ENCODE results near the gene PAXIP1.

The PAXIP1 gene

DNA sequence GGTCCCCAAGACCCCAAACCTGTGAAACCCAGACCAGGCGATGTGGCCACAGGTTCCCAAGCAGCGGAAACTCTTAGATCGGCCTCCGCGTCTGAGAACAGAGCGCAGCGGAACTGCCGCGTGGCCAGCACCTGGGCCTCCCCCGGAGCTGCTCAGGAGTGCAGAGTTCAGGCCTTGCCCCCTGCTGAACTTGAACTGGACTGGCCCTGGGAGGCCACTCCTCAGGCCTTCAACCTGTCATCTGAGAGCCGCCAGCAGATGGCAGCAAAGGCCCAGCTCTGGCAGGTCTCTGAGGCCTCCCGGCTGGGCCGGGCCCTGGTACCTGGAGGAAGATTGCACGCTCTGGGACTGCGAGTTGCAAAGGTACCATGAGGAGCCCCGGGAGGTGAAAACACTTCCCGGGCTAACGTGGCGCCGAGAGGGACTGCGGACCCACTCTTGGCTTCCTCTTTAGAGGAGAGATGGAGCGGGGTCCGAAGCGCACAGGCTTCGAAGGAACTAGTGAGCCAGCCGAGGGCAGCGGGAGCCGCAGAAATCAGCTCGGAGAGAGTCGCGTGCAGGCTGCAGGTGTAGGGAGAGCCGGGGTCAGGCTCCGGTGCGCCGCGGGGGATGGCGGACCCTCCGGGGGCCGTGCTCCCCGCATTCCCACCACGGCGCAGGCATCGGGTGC is 89.2 kb downstream of the PAXIP1 start:
- in situ Hi-C loops (cut with MboI; ENCODE audit: low sequenced_read_pairs): loop anchor here (25.0 kb wide), 1 partner anchor 424 kb away; no protein-coding TSS in a partner anchor

DNA sequence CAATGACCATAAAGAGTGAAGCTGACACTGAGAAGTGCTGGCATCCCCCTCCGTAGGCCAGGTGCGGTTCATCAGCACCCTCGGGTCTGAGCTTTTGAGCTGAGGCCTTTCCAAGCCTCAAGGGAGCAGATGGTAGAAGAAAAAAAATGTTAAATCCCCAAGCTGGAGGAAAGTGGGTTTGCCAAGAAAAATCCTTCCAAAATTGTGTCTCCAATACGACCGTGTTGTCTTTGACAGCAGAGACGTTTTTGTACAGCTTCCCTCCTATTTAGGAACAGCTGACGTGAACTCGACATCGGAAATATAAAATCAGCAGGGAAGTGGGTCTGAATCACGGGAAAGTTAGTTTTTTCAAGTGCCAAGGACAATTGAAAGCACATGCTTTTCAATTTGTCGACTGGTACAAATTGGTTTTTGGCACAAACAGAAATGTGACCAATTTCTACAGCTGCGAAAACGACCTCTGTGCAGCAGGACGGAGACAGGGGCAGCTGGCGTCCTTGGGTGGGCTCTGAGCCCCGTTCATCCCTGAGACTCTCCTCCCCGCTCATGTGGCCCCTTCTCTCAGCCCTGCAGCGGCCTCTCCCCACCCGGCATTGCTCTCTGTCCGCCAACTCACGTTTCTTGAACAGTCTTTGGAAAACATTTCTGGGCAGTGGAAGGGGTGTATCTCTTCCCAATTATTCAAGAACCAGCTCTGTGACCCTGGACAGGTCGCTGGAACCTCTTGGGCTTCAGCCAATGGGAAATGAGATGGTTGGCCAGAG is 89.9 kb downstream of the PAXIP1 start:
- in situ Hi-C loops (cut with MboI; ENCODE audit: low sequenced_read_pairs): loop anchor here (25.0 kb wide), 1 partner anchor 424 kb away; no protein-coding TSS in a partner anchor

DNA sequence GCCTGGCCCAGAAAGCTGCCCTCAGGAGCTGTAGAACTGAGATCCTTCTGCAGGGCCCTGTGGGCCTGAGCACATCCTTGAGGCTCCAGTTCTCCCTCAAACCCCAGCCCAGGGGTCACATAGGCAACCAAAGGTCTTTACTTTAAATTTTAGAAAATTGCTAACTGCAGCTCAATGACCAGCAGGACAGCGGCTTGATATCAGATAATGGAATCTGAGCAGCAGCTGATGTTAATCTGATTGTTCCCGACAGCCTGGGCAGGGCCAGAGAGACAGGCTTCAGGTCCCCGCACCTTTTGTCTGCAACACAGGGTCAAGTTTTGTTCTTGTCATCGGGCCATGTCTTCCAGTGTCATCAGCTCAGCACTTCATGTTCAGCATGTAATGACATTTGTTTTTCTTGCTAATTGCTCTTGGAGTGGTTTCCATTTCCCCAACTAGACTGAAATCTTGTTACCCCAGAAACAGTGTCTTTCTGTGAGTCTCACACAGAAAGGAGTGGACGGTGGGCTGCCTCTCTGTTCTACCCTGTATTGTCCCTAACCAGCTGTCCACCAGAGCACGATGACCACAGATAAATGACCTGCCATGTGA is 91.0 kb downstream of the PAXIP1 start:
- in situ Hi-C loops (cut with MboI; ENCODE audit: low sequenced_read_pairs): loop anchor here (25.0 kb wide), 1 partner anchor 425 kb away; no protein-coding TSS in a partner anchor

DNA sequence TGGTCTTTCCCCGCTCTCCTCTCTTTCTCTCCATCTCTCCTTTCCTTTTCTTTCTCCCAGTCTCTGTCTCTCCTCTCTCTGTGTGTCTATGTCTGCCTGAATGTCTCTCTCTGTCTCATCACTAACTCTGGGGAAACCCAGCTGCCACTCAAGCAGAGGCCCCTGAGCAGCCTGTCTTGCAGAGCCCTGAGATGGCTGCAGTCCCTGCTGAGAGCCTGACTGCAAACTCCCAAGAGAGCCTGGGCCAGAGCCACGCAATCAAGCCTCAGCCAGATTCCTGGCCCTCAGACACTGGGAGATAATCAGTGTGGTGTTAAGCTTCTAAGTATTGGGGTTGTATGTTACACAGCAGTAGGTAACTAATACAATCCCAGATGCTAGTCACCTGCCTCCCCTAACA is 91.5 kb downstream of the PAXIP1 start:
- in situ Hi-C loops (cut with MboI; ENCODE audit: low sequenced_read_pairs): loop anchor here (25.0 kb wide), 1 partner anchor 426 kb away; no protein-coding TSS in a partner anchor

DNA sequence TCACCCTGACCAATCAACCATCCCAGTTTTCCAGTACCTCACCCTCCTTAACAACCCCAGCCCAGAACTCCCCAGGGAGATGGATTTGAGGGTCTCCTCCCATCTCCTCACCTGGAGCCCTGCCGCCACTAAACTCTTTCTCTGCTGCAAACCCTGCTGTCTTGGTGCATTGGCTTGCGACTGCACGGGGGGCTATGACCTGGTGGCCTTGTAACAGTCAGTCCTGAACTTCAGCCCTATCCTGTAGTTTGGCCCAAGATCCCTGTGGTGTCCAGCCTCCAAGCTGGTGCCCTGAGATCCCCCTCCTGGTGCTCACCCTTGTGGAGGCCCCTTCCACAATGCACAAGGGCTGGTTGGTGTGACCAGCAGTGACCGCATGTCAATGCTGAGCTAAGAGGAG is 91.9 kb downstream of the PAXIP1 start:
- in situ Hi-C loops (cut with MboI; ENCODE audit: low sequenced_read_pairs): loop anchor here (25.0 kb wide), 1 partner anchor 426 kb away; no protein-coding TSS in a partner anchor

DNA sequence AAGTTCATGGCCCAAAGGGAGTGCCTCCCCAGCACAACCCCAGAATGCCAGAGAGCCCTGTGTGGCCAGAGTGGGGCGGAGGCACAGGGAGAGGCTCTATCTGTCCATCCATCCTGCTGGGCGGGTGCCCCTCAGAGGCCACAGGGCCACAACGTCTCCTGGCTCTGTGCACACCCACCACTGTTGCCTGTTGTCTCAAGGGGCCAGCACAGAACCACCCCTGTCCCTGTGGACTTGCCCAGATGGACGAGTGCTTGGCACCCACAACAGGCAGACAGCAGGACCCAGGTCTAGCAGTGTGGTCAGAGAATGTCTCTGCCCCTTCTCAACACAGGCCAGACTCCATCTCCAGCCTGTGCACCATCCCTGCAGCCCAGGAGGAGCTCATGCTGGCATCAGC is 92.8 kb downstream of the PAXIP1 start:
- in situ Hi-C loops (cut with MboI; ENCODE audit: low sequenced_read_pairs): loop anchor here (25.0 kb wide), 1 partner anchor 427 kb away; no protein-coding TSS in a partner anchor

DNA sequence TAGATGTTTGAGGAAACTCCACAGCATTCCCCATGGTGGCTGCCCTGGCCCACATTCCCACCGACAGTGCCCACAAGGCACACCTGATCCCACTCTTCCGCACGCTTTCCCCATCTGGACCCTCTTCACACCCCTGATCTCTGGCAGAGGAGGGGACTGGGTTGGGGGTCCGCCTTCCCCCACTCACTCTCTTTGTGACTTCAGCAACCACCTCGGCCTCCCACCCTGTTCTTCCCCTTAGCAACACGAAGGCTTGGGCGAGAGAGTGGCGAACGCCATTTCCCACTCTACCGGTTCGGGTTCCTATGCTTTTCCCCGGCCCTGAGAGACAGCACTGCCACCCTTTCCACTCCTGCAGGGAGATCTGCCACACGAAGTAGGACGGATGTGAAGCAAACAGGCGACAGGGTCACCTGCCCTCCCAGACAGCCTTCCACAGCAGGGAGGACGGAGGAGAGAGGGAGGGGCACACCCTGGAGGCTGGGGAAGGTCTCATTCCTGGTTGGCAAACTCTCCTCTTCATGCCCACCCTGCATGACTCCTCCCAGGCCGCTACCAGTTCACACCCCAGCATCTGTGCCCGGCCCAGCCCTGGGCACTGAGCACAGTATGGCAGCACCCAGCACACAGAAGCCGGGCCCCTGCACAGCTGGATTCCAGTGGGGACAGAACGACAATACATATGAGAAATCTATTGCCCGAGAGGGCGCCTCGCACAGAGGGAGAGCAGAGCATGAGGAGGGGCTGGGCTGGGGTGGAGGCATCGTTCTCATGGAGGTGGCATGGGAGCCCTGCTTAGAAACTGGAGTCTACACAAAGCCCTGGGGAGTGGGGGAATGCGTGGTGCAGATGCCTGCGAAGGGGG is 93.5 kb downstream of the PAXIP1 start:
- in situ Hi-C loops (cut with MboI; ENCODE audit: low sequenced_read_pairs): loop anchor here (25.0 kb wide), 1 partner anchor 428 kb away; no protein-coding TSS in a partner anchor

DNA sequence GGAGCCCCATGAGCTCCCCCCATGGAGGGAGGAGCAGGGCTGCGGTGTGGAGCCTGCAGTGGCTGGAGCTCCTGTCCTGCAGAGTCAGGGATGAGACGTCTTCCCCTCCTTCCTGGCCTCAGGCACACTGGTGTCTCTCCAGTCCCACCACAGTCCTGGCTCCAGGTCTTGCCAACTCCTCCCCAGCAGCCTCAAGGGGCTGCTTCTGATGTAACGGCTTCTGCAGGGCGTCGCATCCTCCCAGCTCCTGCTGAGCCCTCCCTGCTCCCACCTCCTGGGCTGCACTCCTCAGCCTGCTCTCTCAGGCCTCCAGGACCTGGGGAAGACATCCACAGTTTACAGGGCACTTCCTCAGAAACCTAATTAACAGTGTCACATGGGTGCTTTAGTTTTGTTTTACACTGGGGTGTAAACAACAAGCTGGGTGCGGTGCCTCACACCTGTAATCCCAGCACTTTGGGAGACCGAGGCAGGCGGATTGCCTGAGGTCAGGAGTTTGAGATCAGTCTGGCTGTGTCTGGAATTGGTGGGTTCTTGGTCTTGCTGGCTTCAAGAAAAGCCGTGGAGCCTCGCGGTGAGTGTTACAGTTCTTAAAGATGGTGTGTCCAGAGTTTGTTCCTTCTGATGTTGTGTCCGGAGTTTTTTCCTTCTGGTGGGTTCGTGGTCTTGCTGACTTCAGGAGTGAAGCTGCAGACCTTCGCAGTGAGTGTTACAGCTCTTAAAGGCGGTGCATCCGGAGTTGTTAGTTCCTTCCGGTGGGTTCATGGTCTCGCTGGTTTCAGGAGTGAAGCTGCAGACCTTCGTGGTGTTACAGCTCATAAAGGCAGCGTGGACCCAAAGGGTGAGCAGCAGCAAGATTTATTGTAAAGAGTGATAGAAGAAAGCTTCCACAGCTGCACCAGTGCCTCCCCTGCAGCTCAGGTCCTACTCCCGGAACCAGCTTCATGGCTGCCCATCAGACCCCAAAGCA is 95.0 kb downstream of the PAXIP1 start:
- in situ Hi-C loops (cut with MboI; ENCODE audit: low sequenced_read_pairs): loop anchor here (25.0 kb wide), 1 partner anchor 429 kb away; no protein-coding TSS in a partner anchor

DNA sequence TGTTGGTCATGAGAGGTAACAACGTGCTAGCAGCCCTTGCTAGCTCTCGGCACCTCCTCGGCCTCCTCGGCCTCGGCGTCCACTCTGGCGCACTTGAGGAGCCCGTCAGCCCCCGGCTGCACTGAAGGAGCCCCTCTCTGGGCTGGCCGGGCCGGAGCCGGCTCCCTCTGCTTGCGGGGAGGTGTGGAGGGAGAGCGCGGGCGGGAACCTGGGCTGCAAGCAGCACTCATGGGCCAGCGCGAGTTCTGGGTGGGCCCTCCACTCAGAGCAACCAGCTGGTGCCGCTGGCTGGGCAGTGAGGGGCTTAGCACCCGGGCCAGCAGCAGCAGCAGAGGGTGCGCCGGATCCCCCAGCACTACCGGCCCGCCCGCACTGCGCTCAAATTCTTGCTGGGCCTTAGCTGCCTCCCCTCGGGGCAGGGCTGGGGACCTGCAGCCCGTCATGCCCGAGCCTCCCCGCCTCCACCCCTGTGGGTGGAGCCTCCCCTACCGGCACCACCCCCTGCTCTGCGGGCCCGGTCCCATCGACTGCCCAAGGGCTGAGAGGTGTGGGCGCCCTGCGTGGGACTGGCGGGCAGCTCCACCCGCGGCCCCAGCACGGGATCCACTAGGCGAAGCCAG is 96.1 kb downstream of the PAXIP1 start:
- in situ Hi-C loops (cut with MboI; ENCODE audit: low sequenced_read_pairs): loop anchor here (25.0 kb wide), 1 partner anchor 430 kb away; no protein-coding TSS in a partner anchor

DNA sequence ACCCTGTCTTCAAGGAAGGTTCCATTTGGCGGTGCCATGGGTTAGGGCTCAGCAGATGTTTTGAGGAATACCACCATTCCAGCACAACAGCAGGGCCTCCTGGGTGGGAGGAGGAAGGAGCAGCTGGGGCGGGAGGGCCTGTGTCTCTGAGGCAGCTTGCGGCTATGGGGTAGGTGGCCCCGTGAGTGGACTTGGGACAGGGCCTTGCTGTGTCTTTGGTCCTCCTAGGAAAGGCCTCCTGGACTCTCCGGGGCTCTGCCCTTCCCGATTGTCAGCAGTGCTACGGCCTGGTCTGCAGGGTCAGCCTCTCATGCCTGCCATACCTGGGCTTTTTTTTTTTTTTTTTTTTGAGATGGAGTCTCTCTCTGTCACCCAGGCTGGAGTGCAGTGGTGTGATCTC is 96.7 kb downstream of the PAXIP1 start:
- in situ Hi-C loops (cut with MboI; ENCODE audit: low sequenced_read_pairs): loop anchor here (25.0 kb wide), 1 partner anchor 431 kb away; no protein-coding TSS in a partner anchor

DNA sequence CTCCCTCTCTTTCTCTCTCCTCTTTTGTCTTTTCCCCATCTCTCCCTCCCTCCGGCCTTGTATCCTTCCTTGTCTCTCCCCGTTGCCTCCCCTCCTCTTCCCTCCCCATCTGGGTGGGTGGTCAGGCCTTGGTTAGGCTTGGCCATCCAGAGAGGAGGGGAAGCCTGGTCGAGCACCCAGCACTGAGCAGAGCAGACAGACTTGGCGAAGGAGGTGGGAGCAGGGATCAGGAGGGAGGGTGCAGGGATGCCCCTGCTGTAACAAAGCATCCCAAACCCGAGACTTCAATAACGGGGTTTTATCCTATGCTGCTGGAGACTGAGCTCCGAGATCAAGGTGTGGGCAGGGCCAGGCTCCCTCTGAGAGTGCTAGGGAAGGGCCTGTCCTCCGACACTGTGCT is 97.3 kb downstream of the PAXIP1 start:
- in situ Hi-C loops (cut with MboI; ENCODE audit: low sequenced_read_pairs): loop anchor here (25.0 kb wide), 1 partner anchor 432 kb away; no protein-coding TSS in a partner anchor

DNA sequence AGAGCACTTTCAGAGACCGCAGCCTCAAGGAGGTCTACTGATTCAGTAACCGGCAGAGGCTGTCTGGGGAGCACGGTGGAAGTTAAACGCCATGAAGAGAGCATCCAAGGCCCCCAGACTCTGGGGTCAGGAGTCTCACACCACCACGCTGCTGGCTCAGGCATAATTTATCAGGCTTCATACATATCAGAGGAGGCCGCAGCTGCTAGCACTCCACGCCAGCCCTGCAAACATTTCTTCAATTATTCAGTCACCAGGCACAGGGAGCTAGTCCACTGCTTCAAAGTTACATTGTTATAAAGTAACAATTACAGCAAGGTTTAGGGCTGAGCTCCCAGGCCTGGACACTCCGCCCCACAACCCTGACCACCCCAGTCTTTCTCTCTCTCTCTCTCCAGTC is 97.8 kb downstream of the PAXIP1 start:
- in situ Hi-C loops (cut with MboI; ENCODE audit: low sequenced_read_pairs): loop anchor here (25.0 kb wide), 1 partner anchor 432 kb away; no protein-coding TSS in a partner anchor

DNA sequence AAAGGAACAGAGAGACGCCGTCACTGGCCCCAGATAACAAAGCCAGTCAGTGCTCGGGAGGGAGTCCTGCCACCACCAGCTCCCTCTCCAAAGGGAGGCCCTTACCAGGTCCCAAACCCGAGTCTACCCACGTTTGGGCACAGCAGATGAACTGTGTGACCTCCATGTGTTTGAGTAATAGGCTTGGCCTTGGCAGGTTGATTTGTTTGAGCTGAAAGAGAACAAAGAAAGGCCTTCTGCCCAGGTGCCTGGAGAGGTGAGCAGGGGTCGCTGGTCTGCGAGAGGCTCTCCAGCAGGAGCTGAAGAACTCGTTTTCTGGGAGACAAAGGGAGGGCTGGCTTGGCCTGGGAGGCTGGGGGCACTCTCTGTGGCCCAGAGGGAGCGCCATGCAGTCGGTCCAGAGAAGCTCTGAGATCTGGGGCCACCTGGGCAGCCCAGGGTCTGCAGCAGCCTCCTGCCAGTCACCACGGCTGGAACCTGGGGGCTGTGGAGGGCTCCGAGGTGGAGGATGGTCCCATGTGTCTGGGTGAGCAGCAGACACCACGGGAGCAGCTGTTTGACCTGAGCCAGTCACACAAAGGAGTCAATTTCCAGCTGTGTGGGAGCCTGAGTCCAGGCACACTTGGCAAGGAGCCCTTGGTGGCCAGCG is 99.7 kb downstream of the PAXIP1 start:
- in situ Hi-C loops (cut with MboI; ENCODE audit: low sequenced_read_pairs): loop anchor here (25.0 kb wide), 1 partner anchor 434 kb away; no protein-coding TSS in a partner anchor

DNA sequence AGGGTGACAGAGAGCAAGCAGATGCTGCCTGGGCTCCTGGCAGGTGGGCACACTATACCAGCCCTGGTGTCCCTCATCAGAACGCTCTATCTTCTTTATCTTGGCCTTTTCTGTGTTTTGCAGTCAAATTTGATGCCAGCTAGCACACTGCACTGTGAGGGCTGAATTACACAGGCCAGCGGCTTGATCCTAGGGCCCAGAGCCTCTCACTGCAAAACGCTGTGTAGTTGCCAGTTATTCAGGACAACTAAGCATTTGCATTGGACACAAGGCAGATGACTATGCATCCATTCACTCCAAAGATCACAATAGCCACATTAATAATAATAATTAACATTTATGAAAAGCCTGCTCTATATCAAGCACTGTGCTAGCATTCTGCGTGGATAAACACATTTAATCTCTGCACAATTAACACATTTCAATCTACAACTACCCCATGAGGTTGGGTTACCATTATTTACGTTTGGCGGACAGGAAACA is 100.3 kb downstream of the PAXIP1 start:
- in situ Hi-C loops (cut with MboI; ENCODE audit: low sequenced_read_pairs): loop anchor here (25.0 kb wide), 1 partner anchor 435 kb away; no protein-coding TSS in a partner anchor

DNA sequence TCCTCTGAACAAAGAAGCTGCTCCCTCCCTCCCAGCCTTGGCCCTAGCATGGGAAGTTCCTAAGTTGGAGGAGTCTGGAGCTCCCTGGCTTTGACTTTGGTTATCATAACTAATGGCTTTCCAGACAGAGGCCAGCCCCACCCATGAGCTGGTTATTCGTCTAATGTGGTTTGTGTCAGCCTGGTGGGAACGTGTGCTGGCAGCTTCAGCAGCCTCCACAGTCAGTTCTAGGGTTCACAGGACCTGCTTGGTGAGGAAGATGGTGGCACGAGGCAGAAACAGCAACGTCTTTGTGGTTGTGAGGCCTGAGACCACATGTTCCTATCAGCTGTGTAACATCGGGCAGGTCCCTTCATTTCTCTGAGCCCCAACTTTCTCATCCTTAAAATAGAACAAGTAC is 103.1 kb downstream of the PAXIP1 start:
- in situ Hi-C loops (cut with MboI; ENCODE audit: low sequenced_read_pairs): loop anchor here (25.0 kb wide), 1 partner anchor 437 kb away; no protein-coding TSS in a partner anchor

DNA sequence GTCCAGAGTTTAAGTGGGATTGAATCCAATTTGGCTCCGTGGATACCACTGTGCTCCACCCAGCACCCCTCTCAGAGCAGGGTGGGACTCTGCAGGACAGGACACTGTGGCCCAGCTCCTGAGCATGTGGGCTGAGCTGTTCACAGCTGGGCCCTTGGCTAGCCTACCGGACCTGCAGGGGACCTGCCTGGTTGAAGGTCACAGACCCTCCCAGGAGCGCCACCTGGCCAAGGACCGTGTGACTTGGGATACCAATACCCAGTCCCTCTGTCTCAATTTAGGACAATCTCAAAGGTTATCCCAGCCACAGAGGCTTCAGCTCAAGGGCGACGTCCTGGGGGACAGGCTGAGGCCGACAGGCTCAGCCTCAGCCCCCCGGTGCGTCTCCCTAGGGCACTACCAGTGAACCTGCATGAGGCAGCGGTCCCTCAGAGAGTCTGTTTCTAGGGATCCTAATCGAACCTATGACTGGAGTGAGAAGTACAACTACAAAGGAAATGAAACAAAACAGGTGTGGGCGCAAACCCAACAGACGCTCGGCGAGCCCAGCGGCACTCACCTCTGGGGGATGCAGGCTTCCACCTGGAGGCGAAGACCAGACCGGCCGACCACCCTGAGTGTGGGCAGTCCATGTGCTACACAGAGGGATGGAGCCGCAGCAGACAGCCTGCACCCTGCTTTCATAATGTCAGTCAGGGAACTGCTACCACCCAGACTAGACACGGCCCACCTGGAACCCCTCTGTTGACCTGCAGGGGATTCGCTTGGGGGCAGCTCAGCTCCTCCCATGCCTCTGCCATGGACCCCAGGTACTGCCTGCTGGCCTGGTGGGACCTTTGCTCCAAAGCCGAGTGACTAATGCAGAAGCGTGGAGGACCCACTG is 103.7 kb downstream of the PAXIP1 start:
- in situ Hi-C loops (cut with MboI; ENCODE audit: low sequenced_read_pairs): no loop called here

DNA sequence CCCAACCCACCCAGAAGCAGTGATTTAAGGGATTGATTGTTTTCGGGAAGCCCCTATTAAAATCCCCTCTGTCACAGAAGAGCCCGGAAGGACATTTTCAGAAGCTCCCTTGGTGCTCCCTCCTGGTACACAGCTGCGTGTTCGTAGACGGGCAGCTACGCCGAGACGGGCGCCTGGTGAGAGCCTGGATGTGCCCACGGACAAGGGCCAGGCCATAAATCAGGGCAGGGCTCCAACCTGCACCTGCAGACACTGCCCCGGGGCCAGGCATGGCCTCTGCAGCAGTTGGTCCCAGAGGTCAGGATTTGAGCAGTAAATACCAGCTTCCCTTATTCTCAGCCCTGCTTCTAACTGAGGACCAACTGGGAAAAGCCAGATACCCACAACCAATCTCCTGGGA is 106.8 kb downstream of the PAXIP1 start:
- in situ Hi-C loops (cut with MboI; ENCODE audit: low sequenced_read_pairs): no loop called here
